ENCODE measurements around the gene DLGAP1.

Gene DLGAP1

DNA sequence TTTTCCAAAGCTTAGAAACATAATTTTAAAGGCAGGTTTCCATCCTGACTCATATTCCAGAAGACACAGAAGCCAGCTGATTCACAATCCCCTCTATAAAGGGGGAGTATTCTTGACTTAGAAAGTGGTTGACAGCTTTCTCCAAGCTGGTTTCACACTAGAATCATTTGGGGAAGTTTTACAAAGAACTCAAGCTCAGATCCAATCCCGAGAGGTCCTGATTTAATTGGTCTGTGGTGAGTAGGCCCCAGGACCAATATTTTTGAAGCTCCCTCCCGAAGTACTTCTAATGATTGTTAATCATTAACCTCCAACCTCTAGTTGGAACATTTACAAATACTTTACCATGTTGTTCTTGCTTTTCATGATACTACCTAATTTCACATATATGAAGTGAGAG, 184.1 kb downstream of the DLGAP1 start:
- no peak for DNase-seq (ENCODE audit: low read depth in 1 of 2, low spot score in 1 of 2)
- in situ Hi-C loops (cut with HindIII; ENCODE audit: low pct_unique_long_range_greater_than_20kb, low sequenced_read_pairs): no loop called here
- TF ChIP-seq JUND (IDR thresholded peaks at IDR 0.05; ENCODE audit: low read depth): no peak

DNA sequence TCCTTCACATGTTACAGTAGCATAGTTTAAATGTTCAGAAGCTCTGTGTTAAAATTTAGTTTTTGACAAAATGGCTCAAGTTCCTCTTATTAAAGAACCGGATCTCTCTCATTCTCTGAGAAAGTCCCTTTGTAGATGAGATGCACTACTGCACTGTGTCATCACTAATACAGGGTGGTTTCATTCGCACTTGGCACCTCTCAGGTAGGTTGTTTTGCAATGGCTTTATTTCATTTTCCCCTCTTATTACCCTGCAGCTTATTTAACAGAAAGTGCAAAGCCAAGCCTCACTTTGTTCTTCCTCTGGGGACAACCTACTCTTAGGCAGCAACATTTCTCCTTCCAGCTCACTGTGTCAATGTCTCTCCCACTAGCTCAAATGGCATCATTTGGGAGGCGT, 185.1 kb downstream of the DLGAP1 start:
- TF ChIP-seq JUND (IDR thresholded peaks at IDR 0.05; ENCODE audit: low read depth): no peak
- in situ Hi-C loops (cut with HindIII; ENCODE audit: low pct_unique_long_range_greater_than_20kb, low sequenced_read_pairs): no loop called here
- no peak for DNase-seq (ENCODE audit: low read depth in 1 of 2, low spot score in 1 of 2)

DNA sequence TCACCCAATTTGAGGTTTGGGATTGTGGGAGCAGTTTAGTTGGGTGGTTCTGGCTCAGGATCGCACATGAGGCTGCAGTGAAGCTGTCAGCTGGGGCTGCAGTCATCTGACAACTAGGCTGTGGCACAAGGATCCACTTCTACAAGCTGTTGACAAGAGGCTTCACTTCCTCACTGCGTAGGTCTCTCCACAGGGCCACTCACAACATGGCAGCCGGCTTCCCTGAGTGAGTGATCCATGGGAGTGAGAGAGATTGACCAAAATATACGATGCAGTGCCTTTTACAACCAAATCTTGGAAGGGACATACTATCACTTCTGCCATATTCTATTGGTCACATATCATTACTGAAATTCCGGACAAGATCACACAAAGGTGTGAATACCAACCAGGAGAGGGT, 187.5 kb downstream of the DLGAP1 start:
- DNase-seq (ENCODE audit: low read depth in 1 of 2, low spot score in 1 of 2): no peak
- in situ Hi-C loops (cut with HindIII; ENCODE audit: low pct_unique_long_range_greater_than_20kb, low sequenced_read_pairs): no loop called here
- no peak for TF ChIP-seq JUND (IDR thresholded peaks at IDR 0.05; ENCODE audit: low read depth)

DNA sequence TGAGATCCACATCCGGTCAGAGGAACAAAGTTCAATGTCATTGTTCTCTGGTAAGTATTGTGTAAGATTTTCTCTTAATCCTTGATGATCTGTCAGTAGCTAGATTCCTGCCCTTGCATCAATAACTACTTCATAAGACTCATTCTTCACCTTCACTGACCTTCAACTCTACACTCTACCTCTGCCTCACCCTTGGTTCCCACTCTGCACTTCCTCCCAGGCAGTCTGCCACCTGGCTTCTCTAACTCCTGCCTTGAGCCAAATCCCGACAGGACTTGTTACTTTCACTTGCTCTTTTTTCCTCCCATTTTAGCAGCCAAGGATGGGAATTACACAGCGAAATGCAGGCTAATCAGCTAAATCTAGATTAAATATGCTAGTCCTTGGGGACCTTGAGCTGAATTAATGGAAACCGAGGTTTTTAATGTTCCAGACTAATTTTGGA, 190.7 kb downstream of the DLGAP1 start:
- DNase-seq (ENCODE audit: low read depth in 1 of 2, low spot score in 1 of 2): no peak
- no peak for TF ChIP-seq JUND (IDR thresholded peaks at IDR 0.05; ENCODE audit: low read depth)
- in situ Hi-C loops (cut with HindIII; ENCODE audit: low pct_unique_long_range_greater_than_20kb, low sequenced_read_pairs): no loop called here

DNA sequence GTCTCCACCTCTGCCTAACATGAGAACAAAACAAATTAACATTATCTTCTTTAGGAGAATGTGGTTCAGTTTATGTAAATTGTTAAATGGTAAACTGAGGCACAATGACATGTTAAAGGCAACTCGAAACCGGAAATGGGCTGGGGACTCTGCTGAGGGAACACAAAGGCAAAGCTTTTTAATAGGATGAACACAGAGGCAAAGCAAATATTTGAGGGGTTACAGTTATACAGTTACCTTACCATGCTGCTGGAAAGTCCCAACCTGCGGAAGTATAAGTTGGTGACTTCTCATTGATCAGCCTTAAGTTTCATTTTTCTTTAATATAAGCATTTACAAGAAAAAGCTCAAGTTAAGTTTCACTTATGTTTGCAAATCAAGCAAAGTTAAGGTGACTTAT, 195.0 kb downstream of the DLGAP1 start:
- TF ChIP-seq JUND (IDR thresholded peaks at IDR 0.05; ENCODE audit: low read depth): no peak
- in situ Hi-C loops (cut with HindIII; ENCODE audit: low pct_unique_long_range_greater_than_20kb, low sequenced_read_pairs): no loop called here
- no peak for DNase-seq (ENCODE audit: low read depth in 1 of 2, low spot score in 1 of 2)

DNA sequence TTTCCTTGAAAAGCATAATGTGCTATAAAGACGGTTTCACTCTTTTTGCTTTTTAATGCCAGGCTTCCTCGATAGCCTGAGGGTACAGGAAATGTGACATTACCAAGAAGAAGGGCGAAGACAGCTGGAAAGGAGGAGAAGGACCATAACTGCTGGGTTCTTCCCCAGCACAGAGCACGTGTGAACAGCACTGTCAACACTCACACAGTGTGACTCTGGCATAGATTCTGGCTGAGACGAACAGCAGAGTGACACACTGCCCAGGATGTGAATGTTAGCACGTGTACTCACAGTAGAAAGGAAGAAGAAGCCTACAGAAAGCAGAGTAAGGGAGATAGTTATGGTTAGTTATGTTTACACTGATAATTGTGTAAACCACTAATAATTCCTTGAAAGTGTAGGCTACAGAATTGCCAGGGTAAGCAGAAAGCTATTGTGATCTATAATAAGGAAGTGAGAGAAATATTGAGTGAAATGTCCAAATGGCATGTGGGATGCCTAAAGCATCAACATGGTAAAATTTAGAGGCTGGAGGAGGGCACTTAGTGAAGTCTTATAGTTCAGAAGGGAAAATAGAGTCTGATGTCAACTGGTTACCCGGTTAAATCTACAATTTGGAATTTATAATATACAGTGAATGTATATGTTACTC, 198.2 kb downstream of the DLGAP1 start:
- in situ Hi-C loops (cut with HindIII; ENCODE audit: low pct_unique_long_range_greater_than_20kb, low sequenced_read_pairs): no loop called here
- DNase-seq (ENCODE audit: low read depth in 1 of 2, low spot score in 1 of 2): no peak
- no peak for TF ChIP-seq JUND (IDR thresholded peaks at IDR 0.05; ENCODE audit: low read depth)

DNA sequence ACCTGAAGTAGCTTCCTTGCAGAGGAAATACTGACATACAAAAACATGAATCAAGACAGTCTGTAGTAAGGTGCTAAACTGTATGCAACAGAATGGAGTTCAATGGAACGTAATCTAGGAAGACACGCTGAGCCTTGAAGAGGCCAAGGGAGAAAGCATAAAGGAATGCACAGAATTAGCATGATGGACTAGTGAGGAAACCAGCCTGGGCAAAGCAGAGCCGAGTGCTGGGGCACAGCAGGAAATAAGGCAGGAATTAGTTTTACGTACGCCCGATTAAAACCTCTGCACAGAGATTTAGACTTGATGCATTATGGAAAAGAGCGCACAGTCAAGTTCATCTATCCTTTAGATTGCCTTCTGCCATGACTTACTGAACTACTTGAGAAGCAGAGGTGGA, 200.3 kb downstream of the DLGAP1 start:
- in situ Hi-C loops (cut with HindIII; ENCODE audit: low pct_unique_long_range_greater_than_20kb, low sequenced_read_pairs): no loop called here
- no peak for TF ChIP-seq JUND (IDR thresholded peaks at IDR 0.05; ENCODE audit: low read depth)
- DNase-seq (ENCODE audit: low read depth in 1 of 2, low spot score in 1 of 2): no peak

DNA sequence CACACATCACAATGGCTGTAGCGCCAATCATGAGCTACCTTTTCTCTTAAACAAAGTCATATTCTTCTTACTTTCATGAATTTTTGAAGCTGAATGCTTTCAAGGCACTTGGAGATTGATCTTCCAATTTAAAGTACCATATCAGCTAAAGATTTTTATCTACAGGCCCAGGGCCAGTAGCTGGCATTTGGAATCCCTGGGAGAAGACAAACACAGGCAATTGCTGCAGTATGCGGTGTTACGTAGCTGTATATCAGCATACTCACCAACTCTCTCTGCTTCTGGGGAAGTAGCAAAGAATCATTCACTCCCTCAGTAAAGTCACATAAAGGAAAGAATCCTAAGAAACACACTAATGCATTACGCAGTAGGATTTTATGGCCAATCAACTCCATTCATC, 202.3 kb downstream of the DLGAP1 start:
- no peak for TF ChIP-seq JUND (IDR thresholded peaks at IDR 0.05; ENCODE audit: low read depth)
- in situ Hi-C loops (cut with HindIII; ENCODE audit: low pct_unique_long_range_greater_than_20kb, low sequenced_read_pairs): no loop called here
- DNase-seq (ENCODE audit: low read depth in 1 of 2, low spot score in 1 of 2): no peak

DNA sequence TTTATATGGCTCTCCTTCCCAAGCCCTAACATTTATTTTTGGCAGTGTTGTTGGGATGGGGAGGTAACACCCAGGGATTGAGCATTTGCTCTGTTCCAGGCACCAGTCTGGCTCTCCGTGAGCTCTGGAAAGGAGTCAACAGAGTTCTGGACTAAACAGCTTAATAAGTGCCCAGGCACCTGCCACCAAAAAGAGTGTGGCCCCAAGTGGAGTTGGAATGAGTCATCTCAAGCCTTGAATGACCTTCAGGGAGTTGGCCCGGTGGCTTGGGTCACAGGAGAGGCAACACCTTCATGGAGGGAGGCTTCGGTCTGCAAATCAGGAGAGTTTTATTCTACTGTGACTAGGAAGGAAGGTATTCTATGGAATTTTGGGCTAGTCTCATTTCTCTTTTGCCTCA, 203.2 kb downstream of the DLGAP1 start:
- in situ Hi-C loops (cut with HindIII; ENCODE audit: low pct_unique_long_range_greater_than_20kb, low sequenced_read_pairs): no loop called here
- no peak for TF ChIP-seq JUND (IDR thresholded peaks at IDR 0.05; ENCODE audit: low read depth)
- no peak for DNase-seq (ENCODE audit: low read depth in 1 of 2, low spot score in 1 of 2)

DNA sequence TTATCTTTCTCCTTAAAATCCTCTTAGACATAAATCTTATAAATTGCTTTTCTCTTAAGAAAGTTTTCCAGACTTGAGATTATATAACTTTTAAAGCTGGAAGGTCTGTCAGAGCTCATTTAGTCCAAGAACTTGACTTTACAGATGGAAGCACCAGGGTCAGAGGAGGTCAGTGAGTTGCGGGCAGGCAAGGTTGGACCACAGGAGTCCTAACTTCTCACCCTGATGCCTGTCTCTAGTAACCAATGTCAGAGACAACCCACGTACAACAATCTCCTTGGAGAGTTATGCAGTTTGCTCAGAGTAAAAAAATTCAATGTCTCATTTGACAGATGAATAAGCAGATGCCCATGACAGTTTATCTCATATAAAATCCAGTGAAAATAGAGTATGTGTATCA, 203.9 kb downstream of the DLGAP1 start:
- no peak for DNase-seq (ENCODE audit: low read depth in 1 of 2, low spot score in 1 of 2)
- no peak for TF ChIP-seq JUND (IDR thresholded peaks at IDR 0.05; ENCODE audit: low read depth)

DNA sequence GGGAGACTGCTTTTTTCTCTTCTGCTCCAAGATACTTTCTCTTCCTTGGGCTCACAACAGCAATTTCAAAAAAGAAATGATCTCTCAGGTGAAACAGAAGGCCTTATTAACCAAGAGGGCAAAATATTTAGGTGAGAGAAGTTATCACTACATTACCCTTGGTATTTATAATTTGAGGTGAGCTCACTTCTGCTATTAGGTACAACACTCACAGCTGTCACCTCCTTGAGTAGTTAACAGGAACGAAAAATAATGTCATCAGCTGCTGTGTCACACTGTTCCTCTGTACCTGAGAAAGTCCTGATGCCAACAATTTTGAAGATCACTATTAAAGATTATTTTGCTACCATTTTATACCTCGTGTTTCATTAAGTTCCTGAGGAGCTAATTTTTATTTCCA, 205.0 kb downstream of the DLGAP1 start:
- in situ Hi-C loops (cut with HindIII; ENCODE audit: low pct_unique_long_range_greater_than_20kb, low sequenced_read_pairs): no loop called here
- TF ChIP-seq JUND (IDR thresholded peaks at IDR 0.05; ENCODE audit: low read depth): no peak
- DNase-seq (ENCODE audit: low read depth in 1 of 2, low spot score in 1 of 2): no peak

More for the DNA sequence above, 203.9 kb downstream of the DLGAP1 start:
- in situ Hi-C loops (cut with HindIII; ENCODE audit: low pct_unique_long_range_greater_than_20kb, low sequenced_read_pairs): no loop called here

DNA sequence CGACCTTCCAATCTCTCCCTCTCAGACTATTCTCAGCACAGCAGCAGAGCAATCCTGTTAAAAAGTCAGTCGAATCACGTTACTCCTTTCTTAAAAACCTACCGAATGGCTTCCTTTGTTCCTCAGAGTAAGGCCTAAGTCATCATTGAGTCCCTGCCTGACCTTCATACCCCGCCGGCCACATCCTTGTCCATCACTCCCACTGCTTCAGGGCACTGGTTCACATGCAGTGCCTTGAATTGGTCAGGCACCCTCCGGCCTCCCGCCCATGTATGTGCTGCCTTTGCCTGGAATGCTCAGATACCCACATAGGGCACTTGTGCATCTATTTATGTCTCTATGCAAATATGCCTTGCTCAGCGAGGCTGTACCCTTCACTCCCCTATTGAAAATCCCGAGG, 206.4 kb downstream of the DLGAP1 start:
- DNase-seq (ENCODE audit: low read depth in 1 of 2, low spot score in 1 of 2): no peak
- TF ChIP-seq JUND (IDR thresholded peaks at IDR 0.05; ENCODE audit: low read depth): no peak

DNA sequence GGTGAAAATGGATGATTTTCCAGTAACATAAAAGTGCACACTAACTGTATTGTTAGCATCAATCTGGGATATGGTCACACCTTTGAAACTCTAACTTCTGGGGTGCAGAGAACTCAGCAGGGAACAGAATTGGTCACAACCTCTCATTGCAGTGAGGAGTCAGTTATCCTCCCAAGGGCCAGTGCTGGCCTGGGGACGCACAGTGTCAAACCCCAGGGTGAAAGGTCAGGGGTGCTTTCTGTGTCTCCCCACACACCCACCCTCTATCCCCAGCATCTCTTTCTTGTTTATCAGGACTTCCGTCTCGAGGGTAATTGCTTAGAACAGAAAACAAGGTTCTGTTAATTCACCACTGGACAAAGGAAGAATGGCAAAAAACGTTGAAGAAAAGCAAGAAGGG, 208.7 kb downstream of the DLGAP1 start:
- no peak for DNase-seq (ENCODE audit: low read depth in 1 of 2, low spot score in 1 of 2)
- in situ Hi-C loops (cut with HindIII; ENCODE audit: low pct_unique_long_range_greater_than_20kb, low sequenced_read_pairs): no loop called here
- no peak for TF ChIP-seq JUND (IDR thresholded peaks at IDR 0.05; ENCODE audit: low read depth)

More for the DNA sequence above, 206.4 kb downstream of the DLGAP1 start:
- in situ Hi-C loops (cut with HindIII; ENCODE audit: low pct_unique_long_range_greater_than_20kb, low sequenced_read_pairs): no loop called here

DNA sequence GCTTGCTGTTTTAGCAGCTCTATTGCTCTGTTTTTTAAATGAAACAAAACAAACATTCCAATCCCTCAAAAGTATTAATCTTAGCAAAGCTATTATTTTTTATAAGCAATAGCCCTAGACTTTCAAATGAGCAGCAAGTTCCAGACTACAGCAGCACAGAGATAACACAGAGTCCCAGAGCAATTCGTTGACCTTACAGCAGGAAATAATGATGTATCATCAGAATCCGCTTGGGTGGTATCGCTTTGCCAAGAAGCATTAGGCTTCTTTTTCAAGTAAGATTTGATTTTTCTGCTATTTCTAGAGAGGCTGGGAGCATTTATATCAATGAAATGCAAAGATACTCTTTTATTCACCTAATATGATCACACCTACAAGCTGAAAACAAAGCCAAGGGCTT, 209.7 kb downstream of the DLGAP1 start:
- in situ Hi-C loops (cut with HindIII; ENCODE audit: low pct_unique_long_range_greater_than_20kb, low sequenced_read_pairs): no loop called here
- no peak for DNase-seq (ENCODE audit: low read depth in 1 of 2, low spot score in 1 of 2)
- TF ChIP-seq JUND (IDR thresholded peaks at IDR 0.05; ENCODE audit: low read depth): no peak

Data from T47D (cell line).